ENCODE data around the gene PFDN2.
"Not testable (repeated sequence)": the region's sequence is repeated elsewhere in the genome, so short reads cannot be mapped to it uniquely, and the experiment has no call there.

DNA sequence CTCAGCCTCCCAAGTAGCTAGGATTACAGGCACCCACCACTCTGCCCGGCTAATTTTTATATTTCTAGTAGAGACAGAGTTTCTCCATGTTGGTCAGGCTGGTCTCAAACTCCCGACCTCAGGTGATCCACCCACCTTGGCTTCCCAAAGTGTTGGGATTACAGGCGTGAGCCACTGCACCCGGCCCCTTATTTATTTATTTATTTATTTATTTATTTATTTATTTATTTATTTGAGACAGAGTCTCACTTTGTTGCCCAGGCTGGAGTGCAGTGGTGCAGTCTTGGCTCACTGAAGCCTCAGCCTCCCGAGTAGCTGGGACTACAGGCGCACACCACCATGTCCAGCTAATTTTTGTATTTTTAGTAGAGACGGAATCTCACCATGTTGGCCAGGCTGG is 52.2 kb downstream of the PFDN2 start:
- TF ChIP-seq EZH2 (IDR thresholded peaks at IDR 0.05; ENCODE audit: insufficient read depth, poor library complexity, severe bottlenecking); EZH2phosphoT487 (IDR thresholded peaks at IDR 0.05; ENCODE audit: insufficient read depth, low read depth): not testable (repeated sequence)
